H1 (cell line): ENCODE measurements around the gene SVIL. TPM values are rescaled to one million over a fixed set of nuclear protein-coding genes. Genes with fewer than 3 reads are reported as not detected.

Experiments
- CTCF ChIA-PET: fragments of 300-600 bp; sonication (Branson Sonifier 250); formaldehyde crosslinking; loops from one replicate; lab custom pipeline; 2021; ENCODE audit not compliant: partially characterized antibody; lab: Charles Lee
- POLR2A ChIA-PET: fragments of 300-600 bp; sonication (Branson Sonifier 250); formaldehyde crosslinking; loops from one replicate; lab custom pipeline; 2021; ENCODE audit warnings: inconsistent platforms; ENCODE audit not compliant: partially characterized antibody; lab: Charles Lee
- DNase-seq, 2 experiments: peaks; one replicate each; pipeline versions ENCODE4 v3.0.0 to v3.0.0-alpha.2; 2010 to 2022; ENCODE audit warnings: low spot score in 2 of 2, low read depth in 1 of 2, mixed read lengths in 1 of 2
- FAIRE-seq: peaks from 2 replicates; lab custom pipeline; 2011; peaks lifted over from hg19 to GRCh38; lab: Jason Lieb, UNC
- H2AFZ ChIP-seq: 2 replicates; pipeline ENCODE4 v1.8.1; 2012; ENCODE audit warnings: low read length, inconsistent platforms
- H2AK5ac ChIP-seq: 2 replicates; pipeline ENCODE4 v1.6.1; 2013; ENCODE audit warnings: low read depth, low read length
- H2BK120ac ChIP-seq: replicated peaks from 2 replicates; pipeline ENCODE3; 2013; ENCODE audit warnings: low read depth, low read length, inconsistent platforms
- H2BK12ac ChIP-seq: 2 replicates; pipeline ENCODE4 v1.6.1; 2013; ENCODE audit warnings: low read depth, low read length
- H2BK15ac ChIP-seq: 2 replicates; pipeline ENCODE4 v1.6.1; 2013; ENCODE audit warnings: low read length
- H2BK20ac ChIP-seq: 2 replicates; pipeline ENCODE4 v1.6.1; 2013; ENCODE audit warnings: low read length
- H2BK5ac ChIP-seq: 2 replicates; pipeline ENCODE4 v1.6.1; 2013; ENCODE audit warnings: low read depth, low read length
- H3K14ac ChIP-seq: 2 replicates; pipeline ENCODE4 v1.6.1; 2013; ENCODE audit warnings: inconsistent platforms; ENCODE audit not compliant: insufficient read length
- H3K18ac ChIP-seq: 2 replicates; pipeline ENCODE4 v1.6.1; 2013; ENCODE audit warnings: low read length; ENCODE audit errors: extremely low read depth
- H3K23ac ChIP-seq: 2 replicates; pipeline ENCODE4 v1.6.1; 2013; ENCODE audit warnings: inconsistent platforms; ENCODE audit not compliant: insufficient read length
- H3K23me2 ChIP-seq: 2 replicates; pipeline ENCODE4 v1.6.1; 2013; ENCODE audit warnings: low read depth, low read length
- H3K27ac ChIP-seq: 2 replicates; pipeline ENCODE4 v1.6.1; 2011; ENCODE audit warnings: low read depth, low read length, inconsistent platforms
- H3K27me3 ChIP-seq, 4 experiments: replicated peaks in 1 of 4; 1 replicate in 1 of 4; 2 replicates in 3 of 4; pipeline versions ENCODE4 v1.6.1 to v1.8.1; 2011 to 2013; ENCODE audit warnings: low read length in 3 of 4, mild to moderate bottlenecking in 3 of 4, inconsistent platforms in 2 of 4, mixed read lengths in 2 of 4, moderate library complexity in 1 of 4; ENCODE audit not compliant: control insufficient read depth in 3 of 4, insufficient read depth in 3 of 4; ENCODE audit errors: extremely low read depth in 1 of 4
- H3K36me3 ChIP-seq, 4 experiments: 2 replicates each; pipeline versions ENCODE4 v1.6.1 to v1.8.1; 2011 to 2013; ENCODE audit warnings: mild to moderate bottlenecking in 4 of 4, low read length in 3 of 4, moderate library complexity in 2 of 4, control low read depth in 1 of 4, inconsistent platforms in 1 of 4; ENCODE audit not compliant: insufficient read depth in 4 of 4, control insufficient read depth in 2 of 4
- H3K4ac ChIP-seq: replicated peaks from 2 replicates; pipeline ENCODE3; 2013; ENCODE audit warnings: low read length, low read depth, mixed read lengths, inconsistent platforms; ENCODE audit not compliant: insufficient read length
- H3K4me1 ChIP-seq, 4 experiments: replicated peaks in 1 of 4; 1 replicate in 1 of 4; 2 replicates in 3 of 4; pipeline versions ENCODE4 v1.6.1 to v1.8.1; 2011 to 2013; ENCODE audit warnings: low read length in 3 of 4, inconsistent platforms in 2 of 4, mixed read lengths in 1 of 4; ENCODE audit not compliant: insufficient read depth in 4 of 4, control insufficient read depth in 3 of 4
- H3K4me2 ChIP-seq, 2 experiments: 2 replicates each; pipeline versions ENCODE4 v1.6.1 to v1.8.1; 2011 to 2013; ENCODE audit warnings: low read depth in 2 of 2, low read length in 2 of 2, control low read depth in 1 of 2, inconsistent platforms in 1 of 2, mild to moderate bottlenecking in 1 of 2; ENCODE audit not compliant: insufficient read depth in 1 of 2
- H3K4me3 ChIP-seq, 4 experiments: fragments of 200-600, 300-600 bp in 1 of 4; sonication (generic), shearing (Covaris generic), sonication (Bioruptor Twin) in 1 of 4; 2 replicates each; pipeline versions ENCODE4 v1.5.1 to v1.8.1; 2011 to 2016; ENCODE audit warnings: low read length in 4 of 4, low read depth in 3 of 4, control low read depth in 2 of 4, inconsistent platforms in 2 of 4, mild to moderate bottlenecking in 2 of 4, mixed read lengths in 1 of 4, moderate library complexity in 1 of 4; ENCODE audit not compliant: insufficient read depth in 2 of 4; ENCODE audit errors: extremely low read depth in 1 of 4
- H3K56ac ChIP-seq: replicated peaks from 2 replicates; pipeline ENCODE3; 2013; ENCODE audit warnings: low read depth, mild to moderate bottlenecking, mixed read lengths, low read length, inconsistent platforms; ENCODE audit not compliant: insufficient read length
- H3K79me1 ChIP-seq: 2 replicates; pipeline ENCODE4 v1.6.1; 2013; ENCODE audit warnings: low read depth, low read length, control low read depth
- H3K79me2 ChIP-seq, 2 experiments: 2 replicates each; pipeline versions ENCODE4 v1.6.1 to v1.8.1; 2012 to 2013; ENCODE audit warnings: low read length in 2 of 2, mild to moderate bottlenecking in 2 of 2, inconsistent platforms in 1 of 2; ENCODE audit not compliant: insufficient read depth in 2 of 2, control insufficient read depth in 1 of 2
- H3K9ac ChIP-seq, 4 experiments: replicated peaks in 1 of 4; 1 replicate in 1 of 4; 2 replicates in 3 of 4; pipeline versions ENCODE4 v1.6.1 to v1.8.1; 2011 to 2013; ENCODE audit warnings: low read depth in 3 of 4, low read length in 3 of 4, control low read depth in 2 of 4, mild to moderate bottlenecking in 2 of 4, moderate library complexity in 2 of 4, inconsistent platforms in 1 of 4; ENCODE audit errors: extremely low read depth in 1 of 4
- H3K9me3 ChIP-seq, 2 experiments: 2 replicates each; pipeline versions ENCODE4 v1.6.1 to v1.8.1; 2012 to 2013; ENCODE audit warnings: mild to moderate bottlenecking in 2 of 2, moderate library complexity in 2 of 2, control low read depth in 1 of 2, inconsistent platforms in 1 of 2, low read depth in 1 of 2, low read length in 1 of 2, mixed read lengths in 1 of 2; ENCODE audit not compliant: insufficient read depth in 2 of 2
- H4K20me1 ChIP-seq, 2 experiments: replicated peaks in 1 of 2; 2 replicates each; pipeline versions ENCODE3 to v1.8.1; 2011 to 2013; ENCODE audit warnings: inconsistent platforms in 2 of 2, low read length in 2 of 2, mild to moderate bottlenecking in 1 of 2; ENCODE audit not compliant: insufficient read depth in 2 of 2, control insufficient read depth in 1 of 2
- H4K5ac ChIP-seq: 2 replicates; pipeline ENCODE4 v1.6.1; 2013; ENCODE audit warnings: low read length, low read depth, mixed read lengths, inconsistent platforms; ENCODE audit not compliant: insufficient read length
- H4K8ac ChIP-seq: 2 replicates; pipeline ENCODE4 v1.8.0; 2013; ENCODE audit warnings: mild to moderate bottlenecking, moderate library complexity, low read length, inconsistent platforms; ENCODE audit not compliant: insufficient read depth; ENCODE audit errors: extremely low read depth
- H4K91ac ChIP-seq: replicated peaks from 2 replicates; pipeline ENCODE3; 2013; ENCODE audit warnings: low read length, mixed read lengths, inconsistent platforms; ENCODE audit not compliant: insufficient read length
- BACH1 ChIP-seq: IDR thresholded peaks from 2 replicates; pipeline ENCODE4 v1.6.1; 2012; ENCODE audit warnings: low read length, improper control_type of control experiment
- BCL11A ChIP-seq, 2 experiments: IDR thresholded peaks; one replicate each; pipeline ENCODE4 v1.6.1; 2011; ENCODE audit warnings: low read depth in 2 of 2, low read length in 2 of 2, mild to moderate bottlenecking in 2 of 2
- FOSL1 ChIP-seq: IDR thresholded peaks from 2 replicates; pipeline ENCODE4 v1.6.1; 2011; ENCODE audit warnings: mild to moderate bottlenecking, low read depth, low read length, moderate library complexity; ENCODE audit not compliant: insufficient read depth
- RBBP5 ChIP-seq: IDR thresholded peaks from 2 replicates; pipeline ENCODE4 v1.7.1; 2012; ENCODE audit warnings: low read depth, mild to moderate bottlenecking, inconsistent platforms, low read length, moderate library complexity, borderline replicate concordance
- SIN3A ChIP-seq, 2 experiments: IDR thresholded peaks in 1 of 2; conservative IDR thresholded peaks in 1 of 2; 2 replicates each; pipeline ENCODE4 v1.6.1; 2011 to 2012; ENCODE audit warnings: low read length in 2 of 2, improper control_type of control experiment in 1 of 2, low read depth in 1 of 2, mild to moderate bottlenecking in 1 of 2
- SIRT6 ChIP-seq: IDR thresholded peaks from one replicate; pipeline ENCODE4 v1.7.1; 2012; ENCODE audit warnings: low read length, inconsistent platforms
- SIX5 ChIP-seq: IDR thresholded peaks from 2 replicates; pipeline ENCODE4 v1.6.1; 2011; ENCODE audit warnings: mild to moderate bottlenecking, low read depth, low read length
- SRF ChIP-seq: IDR thresholded peaks from 2 replicates; pipeline ENCODE4 v1.6.1; 2011; ENCODE audit warnings: mild to moderate bottlenecking, low read depth, low read length, moderate library complexity
- TAF1 ChIP-seq: IDR thresholded peaks from 2 replicates; pipeline ENCODE4 v1.6.1; 2011; ENCODE audit warnings: mild to moderate bottlenecking, low read depth, low read length
- WGBS, 2 experiments: shearing (Covaris generic) in 1 of 2; methylation state at CpG; one replicate each; pipeline versions ENCODE4 v1.1.6 to v1.1.7; 2013 to 2015; ENCODE audit warnings: low lambda C conversion rate in 2 of 2, mixed read lengths in 2 of 2, inconsistent platforms in 1 of 2, low coverage in 1 of 2, missing lambda C conversion rate in 1 of 2; ENCODE audit not compliant: insufficient replicate concordance in 2 of 2, insufficient coverage in 1 of 2, insufficient read length in 1 of 2; ENCODE audit errors: extremely low coverage in 1 of 2, missing lambda C conversion rate in 1 of 2; 5-methylcytosine and 5-hydroxymethylcytosine counted together
- polyA plus RNA-seq, 7 experiments: library from polyadenylated mRNA; depleted of rRNA in 3 of 7; stranded (reverse) in 5 of 7; unstranded in 2 of 7; fragments of >200 nt in 5 of 7; fragments of 200-250 nt in 2 of 7; gene quantifications; 1 replicate in 5 of 7; 2 replicates in 1 of 7; 4 replicates in 1 of 7; pipeline versions ENCODE4 v1.2.1 to v1.2.3, GENCODE V29; 2011 to 2013; ENCODE audit warnings: missing spikeins in 2 of 7, mixed read lengths in 2 of 7
- total RNA-seq: library from RNA; stranded (reverse); fragmentation: NEBNext Ultra II Directional; extraction: Animal tissue kit (Norgen Biotek cat#: 25700); gene quantifications from 2 replicates; pipeline ENCODE4 v1.2.1, GENCODE V29; 2021
- TF ChIP-seq, protein P1 (sequence below): IDR thresholded peaks from 2 replicates; pipeline ENCODE4 v1.6.1; 2011; ENCODE audit warnings: low read length, improper control_type of control experiment
- TF ChIP-seq, protein P2 (sequence below): IDR thresholded peaks from 2 replicates; pipeline ENCODE4 v1.6.1; 2012; ENCODE audit warnings: low read length, inconsistent platforms

SVIL gene
- total and polyA plus RNA-seq, 2 of the 8 experiments (the other 6 are each of a cell fraction or from before 2014, with no cell fraction given) = 4.7 to 15.4 TPM

DNA sequence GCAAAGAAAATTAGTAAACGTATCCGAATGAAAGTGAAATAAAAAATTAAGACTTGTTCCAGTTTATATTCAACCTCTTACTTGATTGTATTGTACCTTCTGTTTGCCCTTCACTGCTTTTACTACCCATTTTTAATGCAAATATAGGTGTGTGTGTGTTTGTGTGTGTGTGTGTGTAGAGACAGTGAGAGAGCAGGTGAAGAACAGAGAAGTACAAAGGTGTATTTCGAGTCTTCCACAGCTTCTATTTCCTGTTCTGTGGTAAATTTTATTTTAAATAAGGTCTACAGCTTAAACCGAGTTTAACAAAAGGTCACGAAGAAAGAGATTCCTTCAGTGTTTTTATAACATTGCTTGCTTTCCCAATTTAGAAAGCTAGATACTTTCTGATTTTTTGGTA lies 12.7 kb upstream of the SVIL start:
- no peak overlapping the region for H2AFZ ChIP-seq
- H3K23ac ChIP-seq = no peak overlapping the region
- H4K8ac ChIP-seq = no peak overlapping the region
- H3K79me1 ChIP-seq = no peaks in the 10 kb centered on the region
- peaks cover 0 to 9% (median 7%) of the 10 kb centered on the region in 4 experiments; a peak in 3 of 7 replicates for H3K4me1 ChIP-seq
- no peaks in the 10 kb centered on the region; a peak in 1 of 8 replicates for H3K36me3 ChIP-seq
- H4K91ac ChIP-seq = no peak overlapping the region
- H2BK15ac ChIP-seq = no peak overlapping the region
- no peak overlapping the region for H3K56ac ChIP-seq
- no peak overlapping the region for H2AK5ac ChIP-seq
- WGBS, 2 experiments = 85% methylated on average over 5 of the region's 5 CpGs; no CpG with 5 or more reads in 1 of the 2 experiments
- H3K4me3 ChIP-seq = no peak overlapping the region
- H3K14ac ChIP-seq = no peak overlapping the region
- H3K23me2 ChIP-seq = no peaks in the 10 kb centered on the region; the same call in 1 of the 2 replicates
- H3K9ac ChIP-seq = no peak overlapping the region
- no peak overlapping the region for H4K5ac ChIP-seq
- CTCF ChIA-PET = interaction anchor here (1.1 to 1.8 kb wide), 4 partner anchors 10 to 61 kb away, joined by 3 to 4 read pairs (median 4); no protein-coding TSS in a partner anchor
- H3K27ac ChIP-seq = no peak overlapping the region
- H3K9me3 ChIP-seq = no peaks in the 10 kb centered on the region
- H2BK12ac ChIP-seq = no peak overlapping the region
- no peak overlapping the region for H3K4ac ChIP-seq
- no peak overlapping the region for H2BK5ac ChIP-seq
- no peak for FAIRE-seq
- no peaks in the 10 kb centered on the region for H4K20me1 ChIP-seq
- no peak overlapping the region for H2BK20ac ChIP-seq
- H3K4me2 ChIP-seq = no peak overlapping the region
- POLR2A ChIA-PET = interaction anchor here (1.6 kb wide), 1 partner anchor 12 kb away, joined by 5 read pairs; no protein-coding TSS in a partner anchor
- H3K18ac ChIP-seq = no peak overlapping the region
- no peaks in the 10 kb centered on the region for H3K27me3 ChIP-seq
- no peak overlapping the region for H2BK120ac ChIP-seq
- no peaks in the 10 kb centered on the region for H3K79me2 ChIP-seq
- DNase-seq = no peak
- TF ChIP-seq SIX5 (no peak), BCL11A (IDR thresholded peaks at IDR 0.05; ENCODE audit: low read depth in 2 of 2, low read length in 2 of 2) (no peak), TAF1 (no peak), SIRT6 (no peak), FOSL1 (no peak), RBBP5 (no peak), SIN3A (conservative IDR thresholded peaks at IDR 0.05 in 1 of 2, IDR thresholded peaks at IDR 0.05 in 1 of 2; ENCODE audit: low read depth in 1 of 2, low read length in 2 of 2) (no peak), BACH1 (no peak), SRF (no peak)
- TF ChIP-seq, protein P1, sequence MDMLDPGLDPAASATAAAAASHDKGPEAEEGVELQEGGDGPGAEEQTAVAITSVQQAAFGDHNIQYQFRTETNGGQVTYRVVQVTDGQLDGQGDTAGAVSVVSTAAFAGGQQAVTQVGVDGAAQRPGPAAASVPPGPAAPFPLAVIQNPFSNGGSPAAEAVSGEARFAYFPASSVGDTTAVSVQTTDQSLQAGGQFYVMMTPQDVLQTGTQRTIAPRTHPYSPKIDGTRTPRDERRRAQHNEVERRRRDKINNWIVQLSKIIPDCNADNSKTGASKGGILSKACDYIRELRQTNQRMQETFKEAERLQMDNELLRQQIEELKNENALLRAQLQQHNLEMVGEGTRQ = no peak
- TF ChIP-seq, protein P2, sequence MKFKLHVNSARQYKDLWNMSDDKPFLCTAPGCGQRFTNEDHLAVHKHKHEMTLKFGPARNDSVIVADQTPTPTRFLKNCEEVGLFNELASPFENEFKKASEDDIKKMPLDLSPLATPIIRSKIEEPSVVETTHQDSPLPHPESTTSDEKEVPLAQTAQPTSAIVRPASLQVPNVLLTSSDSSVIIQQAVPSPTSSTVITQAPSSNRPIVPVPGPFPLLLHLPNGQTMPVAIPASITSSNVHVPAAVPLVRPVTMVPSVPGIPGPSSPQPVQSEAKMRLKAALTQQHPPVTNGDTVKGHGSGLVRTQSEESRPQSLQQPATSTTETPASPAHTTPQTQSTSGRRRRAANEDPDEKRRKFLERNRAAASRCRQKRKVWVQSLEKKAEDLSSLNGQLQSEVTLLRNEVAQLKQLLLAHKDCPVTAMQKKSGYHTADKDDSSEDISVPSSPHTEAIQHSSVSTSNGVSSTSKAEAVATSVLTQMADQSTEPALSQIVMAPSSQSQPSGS = no peak
